HG03060 (cell line): ENCODE data around the gene FLT4.

ENCODE experiments used
- ATAC-seq: cut with Tn5 transposase; IDR thresholded peaks from one replicate; pipeline ENCODE4 v1.9.1; 2021; ENCODE audit warnings: low read depth, moderate number of reproducible peaks; ENCODE audit not compliant: unreplicated experiment

The FLT4 gene

DNA sequence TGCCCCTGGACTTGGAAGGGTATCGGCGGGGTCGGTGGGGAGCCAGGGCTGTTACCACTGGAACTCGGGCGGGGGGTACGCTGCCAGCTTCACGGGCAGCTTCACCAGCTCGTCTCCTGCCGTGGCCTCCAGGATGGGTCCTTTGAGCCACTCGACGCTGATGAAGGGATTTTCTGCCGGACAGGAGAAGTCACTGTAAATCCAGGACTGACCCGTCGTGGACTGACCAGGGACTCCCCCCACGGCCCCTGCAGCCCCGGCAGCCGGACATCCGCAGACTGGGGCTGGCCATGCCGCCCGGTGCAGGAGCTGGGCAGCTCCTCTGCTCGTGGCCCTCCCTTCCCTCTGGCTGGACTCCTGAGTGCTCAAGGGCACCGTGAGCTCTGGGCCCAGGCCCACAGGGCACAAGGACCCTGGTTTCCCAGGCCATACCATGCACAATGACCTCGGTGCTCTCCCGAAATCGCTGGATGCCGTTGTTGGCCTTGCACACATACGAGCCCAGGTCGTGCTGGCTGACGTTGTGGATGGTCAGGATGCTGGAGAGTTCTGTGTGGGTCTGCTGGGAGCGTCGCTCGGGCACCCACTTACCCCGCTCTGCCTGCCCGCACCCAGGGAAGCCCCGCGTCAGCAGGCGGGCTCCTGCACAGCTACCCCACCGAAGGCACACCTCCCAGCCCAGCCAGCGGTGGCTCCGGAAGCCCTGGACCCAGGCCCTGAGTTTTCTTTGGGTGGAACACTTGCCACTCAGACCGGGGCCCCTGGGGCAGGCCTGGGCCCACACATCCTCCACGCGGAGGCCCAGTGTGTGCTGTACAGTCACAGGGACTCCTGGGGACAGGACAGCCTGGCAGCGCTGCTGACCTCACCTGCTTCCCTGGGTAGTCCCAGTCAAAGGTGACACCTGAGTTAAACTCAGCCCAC, 20.3 kb downstream of the FLT4 start:
- ATAC-seq: no peak

GRCh38 chr5:180628211-180628610, 21.2 kb downstream of the FLT4 start:
- ATAC-seq: no peak

GRCh38 chr5:180627386-180628120, 21.8 kb downstream of the FLT4 start:
- no peak for ATAC-seq

DNA sequence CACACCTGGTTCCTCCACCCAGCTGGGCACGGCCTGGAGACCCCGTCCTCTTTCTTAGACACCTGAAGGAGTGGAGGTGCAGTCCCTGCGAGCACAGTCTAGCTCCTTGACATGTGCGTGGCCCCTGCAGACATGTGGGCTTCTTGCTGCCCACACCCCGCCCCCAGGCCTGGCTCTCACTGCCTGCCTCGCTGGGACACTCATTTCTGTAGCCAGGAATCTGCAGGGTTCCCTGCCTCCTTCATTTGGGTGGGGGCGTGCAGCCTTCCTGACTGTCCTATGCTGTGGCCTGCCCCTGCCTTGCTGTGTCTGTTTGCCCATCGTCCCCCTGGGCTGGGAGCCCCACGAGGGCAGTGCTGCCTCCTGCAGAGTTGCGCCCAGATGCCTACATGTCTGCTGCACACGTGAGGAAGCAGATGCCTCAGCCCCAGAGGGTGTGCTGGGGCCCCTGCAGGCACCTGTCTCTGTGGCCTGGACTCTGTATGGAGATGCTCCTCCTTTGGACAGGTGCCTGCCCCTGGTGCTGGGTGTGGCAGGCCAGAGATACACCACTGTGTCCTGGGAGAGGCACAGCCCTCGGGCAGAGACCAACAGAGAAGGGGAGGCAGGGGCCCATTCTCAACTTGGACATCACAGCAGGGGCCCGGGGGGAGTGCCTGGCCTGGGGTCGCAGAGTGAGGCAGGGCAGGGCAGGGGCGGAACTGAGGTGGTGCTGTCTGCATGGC, 22.6 kb downstream of the FLT4 start:
- no peak for ATAC-seq

GRCh38 chr5:180625791-180626660, 23.4 kb downstream of the FLT4 start:
- no peak for ATAC-seq

GRCh38 chr5:180625125-180625790, 24.1 kb downstream of the FLT4 start:
- no peak for ATAC-seq

- no peak for ATAC-seq
These were observed 24.8 kb downstream of the FLT4 start for GRCh38 chr5:180624587-180624986.

DNA sequence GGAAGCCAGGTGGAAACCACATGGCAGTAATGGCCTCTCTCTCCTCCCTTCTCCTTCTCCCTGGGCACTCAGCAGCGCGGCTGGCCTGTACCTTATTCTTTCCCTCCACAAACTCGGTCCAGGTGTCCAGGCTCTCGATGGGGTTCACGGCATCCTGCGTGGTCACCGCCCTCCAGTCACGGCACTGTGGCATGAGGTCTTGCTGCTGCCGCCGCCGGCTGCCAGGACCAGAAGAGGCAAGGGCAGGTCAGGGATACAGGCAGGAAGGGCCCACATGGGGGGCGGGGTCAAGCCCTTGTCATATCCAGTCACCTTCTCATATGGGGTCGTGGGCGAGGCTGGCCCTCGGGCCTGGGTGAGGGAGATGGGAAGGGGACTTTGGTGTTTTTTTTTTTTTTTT, 25.6 kb downstream of the FLT4 start:
- no peak for ATAC-seq

GRCh38 chr5:180623411-180623834, 26.0 kb downstream of the FLT4 start:
- no peak for ATAC-seq

DNA sequence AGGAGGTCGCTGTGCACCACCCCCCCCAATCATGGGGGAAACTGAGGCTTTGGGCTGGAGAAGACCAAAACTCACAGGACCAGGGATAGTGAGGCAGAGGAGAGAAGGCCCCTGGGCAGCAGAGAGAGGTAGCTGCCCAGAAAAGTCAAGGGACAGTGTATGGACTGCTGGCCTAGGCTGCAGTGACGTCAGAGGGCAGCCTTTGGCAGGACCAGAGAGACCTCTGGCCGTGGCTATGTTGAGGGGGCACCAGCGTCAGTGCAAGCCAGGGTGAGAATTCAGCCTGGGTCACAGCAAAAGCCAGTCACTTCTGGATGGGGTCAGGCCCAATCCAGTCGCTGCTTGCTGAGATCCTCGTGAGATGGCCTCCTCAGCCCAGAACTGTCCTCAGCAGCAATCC, 26.5 kb downstream of the FLT4 start:
- ATAC-seq: no peak

- ATAC-seq: no peak
These were observed 28.1 kb downstream of the FLT4 start for GRCh38 chr5:180621311-180621710.

GRCh38 chr5:180620014-180620413, 29.4 kb downstream of the FLT4 start:
- ATAC-seq: no peak

DNA sequence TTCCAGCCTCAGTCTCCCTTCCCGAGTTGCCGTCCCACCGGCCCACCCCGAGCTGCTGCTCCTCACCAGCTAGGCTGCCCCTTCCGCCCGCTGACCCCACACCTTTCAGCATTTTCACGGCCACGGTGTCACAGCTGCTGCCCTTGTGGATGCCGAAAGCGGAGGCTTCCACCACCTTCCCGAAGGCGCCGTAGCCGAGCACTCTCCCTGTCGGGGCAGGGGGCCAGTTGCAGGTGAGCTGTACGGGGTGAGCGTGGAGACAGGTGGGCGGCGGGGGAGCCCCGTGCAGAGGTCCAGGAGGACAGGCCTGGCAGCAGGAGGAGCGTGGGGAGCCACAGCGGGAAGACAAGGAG, 29.9 kb downstream of the FLT4 start:
- ATAC-seq: no peak

GRCh38 chr5:180618829-180619562, 30.4 kb downstream of the FLT4 start:
- no peak for ATAC-seq

- ATAC-seq: no peak
These were observed 30.9 kb downstream of the FLT4 start for GRCh38 chr5:180618487-180618828.

DNA sequence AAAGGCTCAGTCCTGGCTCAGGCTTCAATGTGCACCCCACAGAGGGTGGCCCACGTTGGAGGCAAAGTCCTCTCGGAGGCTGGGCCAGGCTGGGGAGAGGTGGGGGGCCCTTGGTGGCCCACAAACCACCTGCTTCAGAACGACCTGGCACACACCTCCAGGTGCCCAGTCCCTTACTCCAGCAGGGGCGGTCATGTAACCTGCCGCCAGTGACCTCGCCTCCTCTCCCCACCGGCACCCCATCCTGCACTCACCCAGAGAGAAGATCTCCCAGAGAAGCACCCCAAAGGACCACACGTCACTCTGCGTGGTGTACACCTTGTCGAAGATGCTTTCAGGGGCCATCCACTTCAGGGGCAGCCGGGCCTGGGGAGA, 35.6 kb downstream of the FLT4 start:
- ATAC-seq: no peak

DNA sequence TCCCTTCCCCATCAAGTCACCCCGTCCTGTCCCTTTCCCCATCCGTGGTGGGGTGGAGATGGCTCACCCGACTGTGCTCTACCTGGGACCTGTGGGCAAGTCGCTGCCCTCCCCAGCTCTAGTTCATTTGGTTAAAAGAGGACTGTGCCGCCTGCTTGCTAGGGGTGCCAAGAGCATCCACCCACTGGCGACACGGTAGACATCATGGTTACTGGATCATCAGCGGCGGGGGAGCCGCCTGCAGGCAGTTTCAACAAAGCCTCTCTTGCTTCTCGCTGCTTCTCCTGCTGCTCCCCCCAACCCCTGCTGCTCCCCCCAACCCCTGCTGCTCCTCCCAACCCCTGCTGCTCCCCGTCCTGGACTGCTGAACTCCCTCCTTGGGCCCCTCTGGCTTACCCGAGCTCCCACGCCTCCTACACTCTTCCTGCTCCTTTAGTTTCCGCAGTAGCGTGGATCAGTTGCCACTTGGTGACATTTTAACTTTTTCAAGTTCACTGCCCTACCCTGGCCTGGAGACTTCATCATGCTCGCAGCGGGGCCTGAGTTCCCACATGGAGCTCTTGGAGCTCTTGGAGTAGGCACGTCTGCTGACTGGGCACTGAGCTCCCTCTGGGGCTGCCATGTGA, 36.1 kb downstream of the FLT4 start:
- ATAC-seq: no peak

GRCh38 chr5:180612683-180613082, 36.7 kb downstream of the FLT4 start:
- no peak for ATAC-seq
